ENCODE measurements around the gene ITPR2.
"Not testable (repeated sequence)": the region's sequence is repeated elsewhere in the genome, so short reads cannot be mapped to it uniquely, and the experiment has no call there.

ITPR2 gene

DNA sequence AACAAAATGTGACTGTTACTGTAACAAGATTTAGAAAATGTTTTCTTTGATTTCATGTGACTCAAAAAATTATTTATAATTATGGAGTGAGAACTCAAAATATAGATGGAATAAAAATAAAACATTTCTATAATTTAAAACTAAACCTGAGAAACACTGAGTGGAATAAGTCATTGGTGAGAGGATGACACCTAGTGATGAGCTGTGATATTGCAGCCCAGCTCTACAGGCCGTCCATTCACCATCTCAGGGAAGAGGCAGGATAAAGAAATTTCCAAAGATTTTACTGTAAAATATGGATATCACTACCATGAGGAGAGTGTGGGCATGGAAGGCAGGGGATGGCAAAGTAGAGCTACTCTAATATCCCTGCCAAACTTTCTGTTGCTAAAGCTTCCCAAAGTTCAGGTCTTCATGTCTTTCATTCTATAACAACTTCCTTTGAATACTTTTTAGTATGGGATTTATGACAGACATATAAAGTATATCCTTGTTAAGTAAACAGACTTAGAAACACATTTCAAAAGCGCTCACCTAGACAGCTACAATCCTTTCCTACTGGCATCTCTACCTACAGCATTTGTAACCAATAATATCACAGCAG, 308.0 kb downstream of the ITPR2 start:
- TF ChIP-seq, protein P1, sequence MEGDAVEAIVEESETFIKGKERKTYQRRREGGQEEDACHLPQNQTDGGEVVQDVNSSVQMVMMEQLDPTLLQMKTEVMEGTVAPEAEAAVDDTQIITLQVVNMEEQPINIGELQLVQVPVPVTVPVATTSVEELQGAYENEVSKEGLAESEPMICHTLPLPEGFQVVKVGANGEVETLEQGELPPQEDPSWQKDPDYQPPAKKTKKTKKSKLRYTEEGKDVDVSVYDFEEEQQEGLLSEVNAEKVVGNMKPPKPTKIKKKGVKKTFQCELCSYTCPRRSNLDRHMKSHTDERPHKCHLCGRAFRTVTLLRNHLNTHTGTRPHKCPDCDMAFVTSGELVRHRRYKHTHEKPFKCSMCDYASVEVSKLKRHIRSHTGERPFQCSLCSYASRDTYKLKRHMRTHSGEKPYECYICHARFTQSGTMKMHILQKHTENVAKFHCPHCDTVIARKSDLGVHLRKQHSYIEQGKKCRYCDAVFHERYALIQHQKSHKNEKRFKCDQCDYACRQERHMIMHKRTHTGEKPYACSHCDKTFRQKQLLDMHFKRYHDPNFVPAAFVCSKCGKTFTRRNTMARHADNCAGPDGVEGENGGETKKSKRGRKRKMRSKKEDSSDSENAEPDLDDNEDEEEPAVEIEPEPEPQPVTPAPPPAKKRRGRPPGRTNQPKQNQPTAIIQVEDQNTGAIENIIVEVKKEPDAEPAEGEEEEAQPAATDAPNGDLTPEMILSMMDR (conservative IDR thresholded peaks at IDR 0.05; ENCODE audit: low read depth) = no peak
- no peak for DNase-seq (ENCODE audit: low spot score)
- H3K27ac ChIP-seq = no peak overlapping the region
- ChIA-PET CTCF (interaction anchor here (0.5 kb wide), 1 partner anchor 1263 kb away, joined by 4 read pairs; no protein-coding TSS in a partner anchor), POLR2A (ENCODE audit: low non-redundant PET) (no interaction called here)

DNA sequence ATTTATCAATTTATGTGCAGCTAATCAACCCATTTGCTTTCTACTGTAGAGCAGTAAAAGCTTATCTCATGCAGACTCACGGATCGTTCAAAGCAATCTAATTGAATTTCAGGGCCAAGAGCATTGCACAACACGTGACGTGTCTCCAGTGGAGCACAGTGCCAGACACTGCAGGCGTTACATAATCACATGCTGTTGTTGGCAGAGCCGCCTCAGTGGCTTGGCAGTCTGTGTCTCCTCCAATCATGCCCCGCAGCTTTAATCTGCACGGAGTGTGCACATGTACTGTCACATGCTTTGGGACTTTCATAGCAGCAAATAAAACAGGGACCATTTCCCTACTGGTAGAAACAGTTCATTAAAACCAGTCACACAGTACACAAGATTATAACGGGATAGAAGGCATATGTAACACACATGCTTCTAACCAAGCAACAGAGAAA, 309.3 kb downstream of the ITPR2 start:
- ChIA-PET CTCF (no interaction called here), POLR2A (ENCODE audit: low non-redundant PET) (no interaction called here)
- peak overlapping the region; percentile 51 for H3K27ac ChIP-seq
- TF ChIP-seq, protein P1 (conservative IDR thresholded peaks at IDR 0.05; ENCODE audit: low read depth) = no peak
- peak; percentile 44 for DNase-seq (ENCODE audit: low spot score)

DNA sequence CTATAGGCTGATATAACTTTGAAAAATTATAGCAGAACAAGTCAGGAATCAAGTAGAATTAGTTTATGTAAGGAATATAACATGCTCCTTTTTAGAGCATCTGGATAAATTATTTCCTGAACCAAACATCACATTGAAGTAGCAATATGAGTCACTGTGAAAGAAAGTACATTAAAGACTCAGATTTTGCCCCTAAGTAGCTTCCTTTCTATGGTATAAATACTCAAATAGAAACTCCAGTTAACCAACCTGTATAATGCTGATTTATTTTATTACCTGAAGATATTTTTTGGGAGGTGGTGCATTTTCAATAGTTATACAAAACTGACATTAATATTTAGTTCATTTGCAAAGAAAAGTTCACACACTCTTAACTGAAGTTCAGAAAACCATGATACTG, 312.1 kb downstream of the ITPR2 start:
- no peak for DNase-seq (ENCODE audit: low spot score)
- CTCF ChIA-PET = interaction anchor here (0.6 kb wide), 1 partner anchor 249 kb away, joined by 3 read pairs; no protein-coding TSS in a partner anchor
- no peak overlapping the region for H3K27ac ChIP-seq
- TF ChIP-seq, protein P1 (conservative IDR thresholded peaks at IDR 0.05; ENCODE audit: low read depth) = no peak
- POLR2A ChIA-PET (ENCODE audit: low non-redundant PET) = no interaction called here

DNA sequence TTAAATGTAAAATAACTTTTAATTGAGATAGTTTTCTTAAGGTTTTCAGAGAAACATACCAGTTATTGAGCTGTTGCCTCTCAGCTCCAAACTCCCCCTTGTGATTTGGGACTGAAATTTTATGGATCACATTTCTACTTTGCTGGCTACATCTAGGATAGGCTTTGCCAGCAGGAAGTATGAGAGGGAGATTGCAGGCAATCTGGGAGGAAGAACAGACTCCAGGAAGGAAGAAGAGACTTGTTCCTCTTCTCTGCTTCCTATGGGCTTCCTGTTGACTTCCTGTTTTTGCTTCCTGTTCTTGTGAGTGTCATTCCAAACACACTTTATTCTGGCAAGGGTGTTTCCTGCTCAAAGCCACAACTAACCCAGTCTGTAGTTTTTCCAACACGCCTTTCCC, 312.9 kb downstream of the ITPR2 start:
- CTCF ChIA-PET = no interaction called here
- DNase-seq (ENCODE audit: low spot score) = no peak
- no peak overlapping the region for H3K27ac ChIP-seq
- POLR2A ChIA-PET (ENCODE audit: low non-redundant PET) = no interaction called here
- TF ChIP-seq, protein P1 (conservative IDR thresholded peaks at IDR 0.05; ENCODE audit: low read depth) = no peak

DNA sequence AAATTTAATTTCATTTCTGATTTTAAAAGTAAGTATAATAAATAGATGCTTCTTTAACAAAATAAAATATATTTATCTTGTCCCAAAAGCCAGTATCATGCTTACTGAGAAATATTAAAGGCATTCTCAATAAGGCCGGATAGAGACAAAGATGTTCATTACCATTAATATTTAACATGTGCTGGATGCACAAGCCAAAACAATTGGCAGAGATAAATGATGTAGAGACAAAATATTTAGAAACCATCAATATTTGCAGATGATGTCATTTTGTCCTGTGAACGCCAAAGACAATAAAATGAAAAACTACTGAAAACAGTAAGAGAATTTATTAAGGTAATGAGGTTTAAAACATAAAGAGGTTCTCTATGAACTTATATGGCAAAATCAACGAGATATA, 313.5 kb downstream of the ITPR2 start:
- POLR2A ChIA-PET (ENCODE audit: low non-redundant PET) = no interaction called here
- CTCF ChIA-PET = no interaction called here
- no peak for DNase-seq (ENCODE audit: low spot score)

DNA sequence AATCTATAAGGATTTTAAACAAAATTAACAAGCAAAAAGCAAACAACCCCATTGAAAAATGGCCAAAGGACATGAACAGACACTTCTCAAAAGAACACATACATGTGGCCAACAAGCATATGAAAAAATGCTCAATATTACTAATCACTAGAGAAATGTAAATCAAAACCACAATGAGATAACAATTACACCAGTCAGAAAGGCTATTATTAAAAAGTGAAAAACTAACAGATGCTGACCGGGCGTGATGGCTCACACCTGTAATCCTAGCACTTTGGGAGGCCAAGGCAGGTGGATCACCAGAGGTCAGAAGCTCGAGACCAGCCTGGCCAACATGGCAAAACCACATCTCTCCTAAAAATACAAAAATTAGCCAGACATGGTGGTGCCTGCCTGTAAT, 315.7 kb downstream of the ITPR2 start:
- DNase-seq (ENCODE audit: low spot score); POLR2A ChIA-PET (ENCODE audit: low non-redundant PET); H3K27ac ChIP-seq: not testable (repeated sequence)
- CTCF ChIA-PET = interaction anchor here (0.6 kb wide), 2 partner anchors 449 to 671 kb away, joined by 3 read pairs; no protein-coding TSS in a partner anchor

More for the DNA sequence above, 313.5 kb downstream of the ITPR2 start:
- TF ChIP-seq, protein P1 (conservative IDR thresholded peaks at IDR 0.05; ENCODE audit: low read depth) = no peak
- H3K27ac ChIP-seq = no peak overlapping the region

DNA sequence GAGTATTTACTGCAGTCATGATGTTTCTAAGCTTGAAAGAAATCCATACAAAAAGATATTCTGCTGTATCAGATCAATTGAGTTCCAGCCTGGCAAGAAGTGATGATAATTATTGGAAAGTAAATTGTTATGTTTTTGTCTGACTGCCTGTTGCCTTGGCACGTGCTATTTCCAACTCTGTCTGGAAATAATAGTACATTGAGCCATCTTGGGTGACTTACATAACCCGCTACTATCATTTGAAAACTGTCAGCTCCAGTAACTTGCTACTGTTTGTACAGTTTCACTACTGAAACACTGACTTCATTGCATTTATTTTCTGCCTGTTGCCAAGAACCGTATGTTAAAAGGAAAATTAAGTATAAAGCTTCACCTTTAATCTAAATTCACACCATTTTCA, 318.6 kb downstream of the ITPR2 start:
- no peak overlapping the region for H3K27ac ChIP-seq
- CTCF ChIA-PET = interaction anchor here (0.6 kb wide), 1 partner anchor 108 kb away, joined by 3 read pairs; no protein-coding TSS in a partner anchor
- DNase-seq (ENCODE audit: low spot score) = no peak
- POLR2A ChIA-PET (ENCODE audit: low non-redundant PET) = no interaction called here
- TF ChIP-seq, protein P1 (conservative IDR thresholded peaks at IDR 0.05; ENCODE audit: low read depth) = no peak

Data from RWPE1 (cell line).